Liver (tissue), 9 donors: Measurements from ENCODE around the gene NOS2. TPM values are rescaled to one million over a fixed set of nuclear protein-coding genes. Genes with fewer than 3 reads are reported as not detected.
"Not testable (repeated sequence)": the region's sequence is repeated elsewhere in the genome, so short reads cannot be mapped to it uniquely, and the experiment has no call there.

Experiments
- DNase-seq: peaks from one replicate; pipeline ENCODE4 v3.0.0-alpha.2; 2017; ENCODE audit warnings: low spot score
- H3K27ac ChIP-seq, 2 donors: one replicate each; pipeline ENCODE4 v1.7.0; 2013; ENCODE audit warnings: inconsistent platforms in 2 of 2, low read length in 2 of 2, control low read depth in 1 of 2, low read depth in 1 of 2, mild to moderate bottlenecking in 1 of 2
- H3K27me3 ChIP-seq, 4 donors: one replicate each; pipeline versions ENCODE4 v1.6.1 to v1.7.0; 2013; ENCODE audit warnings: low read length in 3 of 4, inconsistent platforms in 1 of 4, mild to moderate bottlenecking in 1 of 4, moderate library complexity in 1 of 4; ENCODE audit not compliant: control insufficient read depth in 4 of 4, insufficient read depth in 4 of 4
- H3K36me3 ChIP-seq, 4 donors: one replicate each; pipeline versions ENCODE4 v1.6.1 to v1.7.0; 2013; ENCODE audit warnings: low read length in 3 of 4, mild to moderate bottlenecking in 3 of 4, low read depth in 1 of 4, moderate library complexity in 1 of 4; ENCODE audit not compliant: control insufficient read depth in 4 of 4, insufficient read depth in 3 of 4
- H3K4me1 ChIP-seq, 4 donors: one replicate each; pipeline versions ENCODE4 v1.6.1 to v1.7.0; 2013; ENCODE audit warnings: low read length in 3 of 4, mild to moderate bottlenecking in 3 of 4, moderate library complexity in 1 of 4; ENCODE audit not compliant: control insufficient read depth in 4 of 4, insufficient read depth in 4 of 4
- H3K4me3 ChIP-seq, 3 donors: one replicate each; pipeline versions ENCODE4 v1.6.1 to v1.7.0; 2013; ENCODE audit warnings: low read length in 3 of 3, control low read depth in 1 of 3, low read depth in 1 of 3, mild to moderate bottlenecking in 1 of 3
- H3K9ac ChIP-seq, 2 donors: one replicate each; pipeline ENCODE4 v1.7.0; 2013; ENCODE audit warnings: low read length in 2 of 2, mild to moderate bottlenecking in 2 of 2, moderate library complexity in 2 of 2, control low read depth in 1 of 2, low read depth in 1 of 2
- H3K9me3 ChIP-seq, 4 donors: one replicate each; pipeline versions ENCODE4 v1.6.1 to v1.7.0; 2013; ENCODE audit warnings: low read length in 3 of 4; ENCODE audit not compliant: control insufficient read depth in 4 of 4
- EGR1 ChIP-seq, 2 donors: IDR thresholded peaks; 2 replicates each; pipeline ENCODE4 v1.6.1; 2016 to 2018; ENCODE audit warnings: antibody characterized with exemption in 2 of 2, low read depth in 2 of 2
- FOXA1 ChIP-seq: IDR thresholded peaks from 2 replicates; pipeline ENCODE4 v1.6.1; 2016; ENCODE audit warnings: antibody characterized with exemption
- FOXA2 ChIP-seq: IDR thresholded peaks from 2 replicates; pipeline ENCODE4 v1.6.1; 2016; ENCODE audit warnings: antibody characterized with exemption
- GABPA ChIP-seq, 2 donors: IDR thresholded peaks in 1 of 2; conservative IDR thresholded peaks in 1 of 2; 2 replicates each; pipeline ENCODE4 v1.6.1; 2016; ENCODE audit warnings: antibody characterized with exemption in 2 of 2, mild to moderate bottlenecking in 1 of 2, moderate library complexity in 1 of 2
- HNF4A ChIP-seq, 2 donors: conservative IDR thresholded peaks; 2 replicates each; pipeline ENCODE4 v1.6.1; 2016; ENCODE audit warnings: antibody characterized with exemption in 2 of 2, mild to moderate bottlenecking in 2 of 2
- JUND ChIP-seq, 2 donors: IDR thresholded peaks; 2 replicates each; pipeline ENCODE4 v1.6.1; 2016; ENCODE audit warnings: antibody characterized with exemption in 2 of 2
- NR2F2 ChIP-seq: IDR thresholded peaks from 2 replicates; pipeline ENCODE4 v1.6.1; 2016; ENCODE audit warnings: antibody characterized with exemption
- RAD21 ChIP-seq, 2 donors: IDR thresholded peaks; 2 replicates each; pipeline ENCODE4 v1.6.1; 2016; ENCODE audit warnings: antibody characterized with exemption in 2 of 2, mild to moderate bottlenecking in 2 of 2
- RXRA ChIP-seq, 2 donors: IDR thresholded peaks; 2 replicates each; pipeline ENCODE4 v1.6.1; 2017 to 2018; ENCODE audit warnings: antibody characterized with exemption in 2 of 2, mild to moderate bottlenecking in 1 of 2
- SP1 ChIP-seq: IDR thresholded peaks from 2 replicates; pipeline ENCODE4 v1.6.1; 2018; ENCODE audit warnings: antibody characterized with exemption, mild to moderate bottlenecking
- TAF1 ChIP-seq: conservative IDR thresholded peaks from 2 replicates; pipeline ENCODE4 v1.6.1; 2016; ENCODE audit warnings: antibody characterized with exemption, mild to moderate bottlenecking
- YY1 ChIP-seq: IDR thresholded peaks from 2 replicates; pipeline ENCODE4 v1.6.1; 2016; ENCODE audit warnings: antibody characterized with exemption, mild to moderate bottlenecking
- WGBS: extraction: QIAGEN DNeasy Blood & Tissue Kit; methylation state at CpG from one replicate; pipeline ENCODE4 v1.1.7; 2013; 5-methylcytosine and 5-hydroxymethylcytosine counted together
- polyA plus RNA-seq, 2 donors: library from polyadenylated mRNA; stranded (reverse) in 1 of 2; unstranded in 1 of 2; fragments of 200-250 nt in 1 of 2; fragments of >200 nt in 1 of 2; fragmentation: Nextera tagmentation in 1 of 2; extraction: Ambion mirVana in 1 of 2; gene quantifications; one replicate each; pipeline versions ENCODE4 v1.2.1 to v1.2.3, GENCODE V29; 2013 to 2015
- total RNA-seq, 2 donors: library from RNA; depleted of rRNA; stranded (reverse); fragments of >200 nt; gene quantifications; one replicate each; pipeline ENCODE4 v1.2.3, GENCODE V29; 2014
- TF ChIP-seq, protein P1 (sequence below): IDR thresholded peaks from 2 replicates; pipeline ENCODE4 v1.6.1; 2016; ENCODE audit warnings: antibody characterized with exemption
- TF ChIP-seq, protein P2 (sequence below): IDR thresholded peaks from 2 replicates; pipeline ENCODE4 v1.6.1; 2016; ENCODE audit warnings: antibody characterized with exemption
- TF ChIP-seq, protein P3 (sequence below): IDR thresholded peaks from 2 replicates; pipeline ENCODE4 v1.6.1; 2016; ENCODE audit warnings: antibody characterized with exemption
- TF ChIP-seq, protein P4 (sequence below): IDR thresholded peaks from 2 replicates; pipeline ENCODE4 v1.6.1; 2016; ENCODE audit warnings: antibody characterized with exemption, mild to moderate bottlenecking
- TF ChIP-seq, protein P5 (sequence below): fragments of 150-350 bp; IDR thresholded peaks from 2 replicates; pipeline ENCODE4 v1.5.1; 2017; ENCODE audit warnings: improper control_type of control experiment, low read depth, low read length; ENCODE audit not compliant: missing input control
- donor health status: healthy.
- donor health status: healthy.
- donor health status: healthy.
- donor health status: healthy.
- donor health status: healthy.

NOS2 gene
- total and polyA plus RNA-seq, 4 donors = under 0.01 to 0.01 TPM; not detected in 2

DNA sequence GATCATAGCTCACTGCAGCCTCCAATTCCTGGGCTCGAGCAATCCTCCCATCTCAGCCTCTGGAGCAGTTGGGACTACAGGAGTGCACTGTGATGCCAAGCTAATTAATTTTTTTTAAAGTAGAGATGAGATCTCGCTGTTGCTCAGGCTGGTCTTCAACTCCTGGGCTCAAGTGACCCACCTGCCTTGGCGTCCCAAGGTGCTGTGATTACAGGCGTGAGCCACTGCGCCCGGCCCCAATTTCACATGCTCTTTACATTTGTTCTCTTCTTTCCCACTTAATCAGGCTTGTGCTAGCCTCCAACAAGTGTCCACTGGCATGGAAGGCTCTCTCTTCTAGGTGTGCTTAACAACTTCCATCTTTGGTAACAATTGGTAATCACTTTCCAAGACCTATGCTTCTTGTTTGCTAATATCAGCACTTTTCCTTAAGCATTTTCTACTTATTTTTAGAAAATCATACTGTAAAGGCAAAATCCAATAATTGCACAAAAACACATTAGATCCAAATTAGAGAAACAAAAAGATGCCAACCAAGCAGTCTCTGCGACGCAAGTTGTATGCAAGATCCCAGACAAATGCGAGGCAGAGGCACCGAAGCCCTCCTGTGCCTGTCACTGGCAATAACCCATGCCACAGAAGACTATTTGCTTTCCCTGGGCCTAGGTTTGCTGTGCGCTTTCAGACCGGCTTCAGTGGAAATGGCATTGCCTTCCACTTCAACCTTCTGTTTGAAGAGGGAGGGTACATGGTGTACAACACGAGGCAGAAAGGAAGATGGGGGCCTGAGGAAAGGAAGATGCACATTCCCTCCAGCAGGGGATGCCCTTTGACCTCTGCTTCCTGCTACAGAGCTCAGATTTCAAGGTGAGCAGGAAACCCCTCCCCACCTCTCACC lies 52.6 kb downstream of the NOS2 start:
- peak; percentile 19 for DNase-seq
- no peaks in the 10 kb centered on the region for H3K9me3 ChIP-seq
- H3K4me1 ChIP-seq = no peaks in the 10 kb centered on the region
- 84% methylated on average over 13 of the region's 13 CpGs for WGBS
- H3K9ac ChIP-seq = no peak overlapping the region
- H3K4me3 ChIP-seq = no peak overlapping the region
- TF ChIP-seq NR2F2 = no peak
- TF ChIP-seq JUND (IDR thresholded peaks at IDR 0.05) = no peak
- TF ChIP-seq GABPA (IDR thresholded peaks at IDR 0.05 in 1 of 2, conservative IDR thresholded peaks at IDR 0.05 in 1 of 2) = no peak
- TF ChIP-seq RXRA (IDR thresholded peaks at IDR 0.05) = no peak
- no peak for TF ChIP-seq HNF4A (conservative IDR thresholded peaks at IDR 0.05)
- TF ChIP-seq, protein P1, sequence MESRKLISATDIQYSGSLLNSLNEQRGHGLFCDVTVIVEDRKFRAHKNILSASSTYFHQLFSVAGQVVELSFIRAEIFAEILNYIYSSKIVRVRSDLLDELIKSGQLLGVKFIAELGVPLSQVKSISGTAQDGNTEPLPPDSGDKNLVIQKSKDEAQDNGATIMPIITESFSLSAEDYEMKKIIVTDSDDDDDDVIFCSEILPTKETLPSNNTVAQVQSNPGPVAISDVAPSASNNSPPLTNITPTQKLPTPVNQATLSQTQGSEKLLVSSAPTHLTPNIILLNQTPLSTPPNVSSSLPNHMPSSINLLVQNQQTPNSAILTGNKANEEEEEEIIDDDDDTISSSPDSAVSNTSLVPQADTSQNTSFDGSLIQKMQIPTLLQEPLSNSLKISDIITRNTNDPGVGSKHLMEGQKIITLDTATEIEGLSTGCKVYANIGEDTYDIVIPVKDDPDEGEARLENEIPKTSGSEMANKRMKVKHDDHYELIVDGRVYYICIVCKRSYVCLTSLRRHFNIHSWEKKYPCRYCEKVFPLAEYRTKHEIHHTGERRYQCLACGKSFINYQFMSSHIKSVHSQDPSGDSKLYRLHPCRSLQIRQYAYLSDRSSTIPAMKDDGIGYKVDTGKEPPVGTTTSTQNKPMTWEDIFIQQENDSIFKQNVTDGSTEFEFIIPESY = no peak
- TF ChIP-seq, protein P2, sequence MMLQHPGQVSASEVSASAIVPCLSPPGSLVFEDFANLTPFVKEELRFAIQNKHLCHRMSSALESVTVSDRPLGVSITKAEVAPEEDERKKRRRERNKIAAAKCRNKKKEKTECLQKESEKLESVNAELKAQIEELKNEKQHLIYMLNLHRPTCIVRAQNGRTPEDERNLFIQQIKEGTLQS = no peak
- no peak for TF ChIP-seq EGR1 (IDR thresholded peaks at IDR 0.05; ENCODE audit: low read depth in 2 of 2)
- TF ChIP-seq, protein P3, sequence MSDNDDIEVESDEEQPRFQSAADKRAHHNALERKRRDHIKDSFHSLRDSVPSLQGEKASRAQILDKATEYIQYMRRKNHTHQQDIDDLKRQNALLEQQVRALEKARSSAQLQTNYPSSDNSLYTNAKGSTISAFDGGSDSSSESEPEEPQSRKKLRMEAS = no peak
- no peak for TF ChIP-seq FOXA1
- no peak for TF ChIP-seq TAF1
- TF ChIP-seq YY1 = no peak
- no peaks in the 10 kb centered on the region for H3K36me3 ChIP-seq
- no peak overlapping the region for H3K27ac ChIP-seq
- H3K27me3 ChIP-seq = no peaks in the 10 kb centered on the region

DNA sequence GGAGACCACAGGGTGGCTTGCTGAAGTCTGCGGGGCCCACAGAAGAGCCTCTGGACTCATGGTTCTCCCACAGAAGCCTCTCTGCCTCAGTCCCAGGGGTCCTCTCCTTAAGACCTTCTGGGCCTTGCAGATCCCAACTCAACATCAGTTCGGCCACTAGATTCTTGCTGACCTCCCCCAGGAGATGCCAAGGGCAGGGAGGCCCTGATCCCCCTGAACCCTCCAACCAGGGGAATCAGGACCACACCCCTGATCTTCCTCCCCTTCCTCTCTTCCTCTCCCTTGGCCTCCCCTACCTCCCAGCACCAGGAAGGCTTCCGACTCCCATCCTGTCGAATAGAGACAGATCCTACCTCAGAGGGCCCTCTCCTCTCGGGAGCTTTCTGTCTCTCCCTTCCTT lies 53.4 kb downstream of the NOS2 start:
- Histone ChIP-seq H3K9me3 (no peaks in the 10 kb centered on the region), H3K27me3 (no peaks in the 10 kb centered on the region), H3K4me1 (no peaks in the 10 kb centered on the region), H3K36me3 (no peaks in the 10 kb centered on the region), H3K9ac (no peak overlapping the region), H3K4me3 (no peak overlapping the region), H3K27ac (no peak overlapping the region)
- no peak for DNase-seq
- TF ChIP-seq EGR1 (IDR thresholded peaks at IDR 0.05; ENCODE audit: low read depth in 2 of 2) = no peak
- TF ChIP-seq, protein P2 = no peak
- TF ChIP-seq YY1 = no peak
- no peak for TF ChIP-seq NR2F2
- TF ChIP-seq FOXA1 = no peak
- TF ChIP-seq TAF1 = no peak
- no peak for TF ChIP-seq FOXA2
- TF ChIP-seq, protein P3 = no peak
- TF ChIP-seq, protein P4, sequence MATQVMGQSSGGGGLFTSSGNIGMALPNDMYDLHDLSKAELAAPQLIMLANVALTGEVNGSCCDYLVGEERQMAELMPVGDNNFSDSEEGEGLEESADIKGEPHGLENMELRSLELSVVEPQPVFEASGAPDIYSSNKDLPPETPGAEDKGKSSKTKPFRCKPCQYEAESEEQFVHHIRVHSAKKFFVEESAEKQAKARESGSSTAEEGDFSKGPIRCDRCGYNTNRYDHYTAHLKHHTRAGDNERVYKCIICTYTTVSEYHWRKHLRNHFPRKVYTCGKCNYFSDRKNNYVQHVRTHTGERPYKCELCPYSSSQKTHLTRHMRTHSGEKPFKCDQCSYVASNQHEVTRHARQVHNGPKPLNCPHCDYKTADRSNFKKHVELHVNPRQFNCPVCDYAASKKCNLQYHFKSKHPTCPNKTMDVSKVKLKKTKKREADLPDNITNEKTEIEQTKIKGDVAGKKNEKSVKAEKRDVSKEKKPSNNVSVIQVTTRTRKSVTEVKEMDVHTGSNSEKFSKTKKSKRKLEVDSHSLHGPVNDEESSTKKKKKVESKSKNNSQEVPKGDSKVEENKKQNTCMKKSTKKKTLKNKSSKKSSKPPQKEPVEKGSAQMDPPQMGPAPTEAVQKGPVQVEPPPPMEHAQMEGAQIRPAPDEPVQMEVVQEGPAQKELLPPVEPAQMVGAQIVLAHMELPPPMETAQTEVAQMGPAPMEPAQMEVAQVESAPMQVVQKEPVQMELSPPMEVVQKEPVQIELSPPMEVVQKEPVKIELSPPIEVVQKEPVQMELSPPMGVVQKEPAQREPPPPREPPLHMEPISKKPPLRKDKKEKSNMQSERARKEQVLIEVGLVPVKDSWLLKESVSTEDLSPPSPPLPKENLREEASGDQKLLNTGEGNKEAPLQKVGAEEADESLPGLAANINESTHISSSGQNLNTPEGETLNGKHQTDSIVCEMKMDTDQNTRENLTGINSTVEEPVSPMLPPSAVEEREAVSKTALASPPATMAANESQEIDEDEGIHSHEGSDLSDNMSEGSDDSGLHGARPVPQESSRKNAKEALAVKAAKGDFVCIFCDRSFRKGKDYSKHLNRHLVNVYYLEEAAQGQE = no peak
- no peak for TF ChIP-seq RAD21 (IDR thresholded peaks at IDR 0.05)
- TF ChIP-seq, protein P5, sequence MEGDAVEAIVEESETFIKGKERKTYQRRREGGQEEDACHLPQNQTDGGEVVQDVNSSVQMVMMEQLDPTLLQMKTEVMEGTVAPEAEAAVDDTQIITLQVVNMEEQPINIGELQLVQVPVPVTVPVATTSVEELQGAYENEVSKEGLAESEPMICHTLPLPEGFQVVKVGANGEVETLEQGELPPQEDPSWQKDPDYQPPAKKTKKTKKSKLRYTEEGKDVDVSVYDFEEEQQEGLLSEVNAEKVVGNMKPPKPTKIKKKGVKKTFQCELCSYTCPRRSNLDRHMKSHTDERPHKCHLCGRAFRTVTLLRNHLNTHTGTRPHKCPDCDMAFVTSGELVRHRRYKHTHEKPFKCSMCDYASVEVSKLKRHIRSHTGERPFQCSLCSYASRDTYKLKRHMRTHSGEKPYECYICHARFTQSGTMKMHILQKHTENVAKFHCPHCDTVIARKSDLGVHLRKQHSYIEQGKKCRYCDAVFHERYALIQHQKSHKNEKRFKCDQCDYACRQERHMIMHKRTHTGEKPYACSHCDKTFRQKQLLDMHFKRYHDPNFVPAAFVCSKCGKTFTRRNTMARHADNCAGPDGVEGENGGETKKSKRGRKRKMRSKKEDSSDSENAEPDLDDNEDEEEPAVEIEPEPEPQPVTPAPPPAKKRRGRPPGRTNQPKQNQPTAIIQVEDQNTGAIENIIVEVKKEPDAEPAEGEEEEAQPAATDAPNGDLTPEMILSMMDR = no peak
- TF ChIP-seq HNF4A (conservative IDR thresholded peaks at IDR 0.05) = no peak
- no peak for TF ChIP-seq SP1
- no peak for TF ChIP-seq GABPA (IDR thresholded peaks at IDR 0.05 in 1 of 2, conservative IDR thresholded peaks at IDR 0.05 in 1 of 2)
- WGBS = 96% methylated on average over 5 of the region's 5 CpGs

DNA sequence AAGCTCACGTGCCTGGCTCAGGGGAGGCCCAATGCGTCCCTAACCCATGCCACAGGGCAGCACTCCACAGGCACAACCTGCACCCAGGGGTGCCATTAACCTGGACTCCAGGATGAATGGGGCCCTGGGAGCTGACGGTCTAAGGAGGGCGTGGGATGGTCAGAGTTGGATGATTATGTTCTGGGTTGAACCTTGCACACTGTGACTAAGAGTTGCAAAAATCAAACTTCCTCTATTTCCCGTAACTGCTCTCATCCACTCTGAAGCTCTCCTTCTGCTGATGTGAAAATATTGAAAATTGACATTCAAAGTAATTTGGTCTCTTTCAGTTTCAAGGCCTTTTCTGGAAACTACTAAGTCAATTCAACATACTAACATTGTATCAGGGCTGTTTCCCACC lies 54.0 kb downstream of the NOS2 start:
- not testable (repeated sequence) for H3K9me3 ChIP-seq, H3K27ac ChIP-seq, H3K9ac ChIP-seq, H3K27me3 ChIP-seq, DNase-seq, H3K4me3 ChIP-seq, H3K4me1 ChIP-seq, H3K36me3 ChIP-seq
- 73% methylated on average over 2 of the region's 5 CpGs for whole genome bisulfite sequencing
